PC-3 (cell line): ENCODE data around the gene CLCN5. TPM values are rescaled to one million over a fixed set of nuclear protein-coding genes. Genes with fewer than 3 reads are reported as not detected.

ENCODE experiments used
- ATAC-seq: fragments of 200-7000 bp; cut with Tn5 transposase; 2 replicates; pipeline ENCODE4 v1.9.1; 2020; ENCODE audit warnings: mild to moderate bottlenecking, moderate library complexity
- BruUV-seq: library from RNA; stranded (reverse); fragments of 400-500 nt; replicated peaks from 2 replicates; lab custom pipeline; 2021; lab: Mats Ljungman, UMichigan
- CTCF ChIA-PET: fragments of 300-600 bp; sonication (Branson Sonifier 250); formaldehyde crosslinking; loops from one replicate; lab custom pipeline; 2022; ENCODE audit warnings: antibody characterized with exemption; lab: Charles Lee
- POLR2A ChIA-PET: fragments of 300-600 bp; sonication (Branson Sonifier 250); formaldehyde crosslinking; loops from one replicate; lab custom pipeline; 2022; ENCODE audit warnings: antibody characterized with exemption; ENCODE audit not compliant: unreplicated experiment; lab: Charles Lee
- DNase-seq: peaks from one replicate; pipeline ENCODE4 v3.0.0-alpha.2; 2015
- H2AFZ ChIP-seq: fragments of 300-600 bp; sonication (generic); 2 replicates; pipeline ENCODE4 v1.6.0; 2016; ENCODE audit warnings: antibody characterized with exemption, low read length
- H3F3A ChIP-seq: fragments of 300-600 bp; sonication (generic); one replicate; pipeline ENCODE4 v1.6.0; 2017; ENCODE audit warnings: antibody characterized with exemption, low read length, control low read depth, mild to moderate bottlenecking; ENCODE audit not compliant: unreplicated experiment
- H3K27ac ChIP-seq: fragments of 300-600 bp; sonication (generic); 2 replicates; pipeline ENCODE4 v1.5.1; 2016; ENCODE audit warnings: mild to moderate bottlenecking, low read length
- H3K27me3 ChIP-seq: fragments of 300-600 bp; sonication (generic); 2 replicates; pipeline ENCODE4 v1.6.1; 2016; ENCODE audit warnings: low read length, mixed read lengths
- H3K36me3 ChIP-seq: fragments of 300-600 bp; sonication (generic); 2 replicates; pipeline ENCODE4 v1.6.1; 2016; ENCODE audit warnings: low read depth, mixed run types, low read length, mixed read lengths
- H3K4me1 ChIP-seq: fragments of 300-600 bp; sonication (generic); 2 replicates; pipeline ENCODE4 v1.5.1; 2016; ENCODE audit warnings: low read length; ENCODE audit not compliant: insufficient read depth
- H3K4me2 ChIP-seq: fragments of 300-600 bp; sonication (generic); 2 replicates; pipeline ENCODE4 v1.6.0; 2016; ENCODE audit warnings: low read length
- H3K4me3 ChIP-seq: fragments of 300-600 bp; sonication (generic); 2 replicates; pipeline ENCODE4 v1.5.1; 2016; ENCODE audit warnings: mild to moderate bottlenecking, low read length, mixed read lengths
- H3K79me2 ChIP-seq: fragments of 300-600 bp; sonication (generic); 2 replicates; pipeline ENCODE4 v1.6.1; 2017; ENCODE audit warnings: low read length, mixed read lengths
- H3K9ac ChIP-seq: fragments of 300-600 bp; sonication (generic); 2 replicates; pipeline ENCODE4 v1.6.0; 2016; ENCODE audit warnings: mild to moderate bottlenecking, low read length
- H3K9me2 ChIP-seq: fragments of 300-600 bp; sonication (generic); replicated peaks from 2 replicates; pipeline ENCODE4 v1.6.1; 2016; ENCODE audit warnings: mixed run types, low read length, mixed read lengths
- H3K9me3 ChIP-seq: fragments of 300-600 bp; sonication (generic); 2 replicates; pipeline ENCODE4 v1.6.1; 2016; ENCODE audit warnings: low read length, mixed read lengths
- H4K20me1 ChIP-seq: fragments of 300-600 bp; sonication (generic); 2 replicates; pipeline ENCODE4 v1.6.1; 2016; ENCODE audit warnings: low read length, mixed read lengths
- EZH2 ChIP-seq: fragments of 300-600 bp; sonication (generic); IDR thresholded peaks from one replicate; pipeline ENCODE4 v1.6.1; 2017; ENCODE audit warnings: antibody characterized with exemption, mild to moderate bottlenecking, low read length; ENCODE audit not compliant: unreplicated experiment
- EZH2phosphoT487 ChIP-seq: fragments of 300-600 bp; sonication (generic); IDR thresholded peaks from 2 replicates; pipeline ENCODE4 v1.6.1; 2018; ENCODE audit warnings: mild to moderate bottlenecking, antibody characterized with exemption, low read length, borderline replicate concordance
- intact Hi-C: fragments of 100-400 bp; cut with micrococcal nuclease; formaldehyde crosslinking; loops from 2 replicates; pipeline ENCODE4 v1.9.0; 2023
- microRNA-seq: library from miRNA; unstranded; fragments of <30 nt; microRNA quantifications from one replicate; pipeline ENCODE4 v1.1.0, GENCODE V29; 2020; ENCODE audit not compliant: unreplicated experiment
- total RNA-seq: library from RNA; depleted of rRNA; stranded (reverse); fragments of >200 nt; gene quantifications from 2 replicates; pipeline ENCODE4 v1.2.3, GENCODE V29; 2014; rRNA removed
- TF ChIP-seq, protein P1 (sequence below): fragments of 300-600 bp; sonication (generic); conservative IDR thresholded peaks from 2 replicates; pipeline ENCODE4 v1.5.1; 2017; ENCODE audit warnings: antibody characterized with exemption, low read depth, mild to moderate bottlenecking, low read length

Gene CLCN5
- total RNA-seq, 1 experiment from 2014 or later, result 5.9 TPM

DNA sequence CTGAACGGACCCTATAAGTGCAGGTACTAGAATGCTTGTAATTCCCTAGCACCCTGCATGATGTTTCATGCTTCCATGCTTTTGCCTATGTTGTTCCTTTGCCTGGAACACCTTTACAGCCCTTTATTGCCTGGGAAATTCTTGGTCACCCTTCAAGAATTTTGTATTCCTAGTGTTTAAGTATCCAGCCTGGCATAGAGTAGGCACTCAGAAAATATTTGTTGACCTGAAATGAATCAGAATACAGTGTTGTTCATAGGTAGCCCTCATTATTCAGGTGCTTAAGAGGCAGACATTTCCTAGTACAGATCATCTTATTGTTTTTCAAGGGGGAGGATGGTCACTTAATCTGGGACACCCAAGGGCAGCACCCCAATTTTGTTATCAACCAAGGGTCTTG is 203.1 kb downstream of the CLCN5 start:
- no peaks in the 10 kb centered on the region for H3K9me2 ChIP-seq
- POLR2A ChIA-PET, result no interaction called here
- ATAC-seq (no peak), DNase-seq (no peak)
- intact Hi-C loops, result no loop called here
- H3K4me2 ChIP-seq, result no peak overlapping the region
- H4K20me1 ChIP-seq, result no peaks in the 10 kb centered on the region
- H3K36me3 ChIP-seq, result no peaks in the 10 kb centered on the region
- no peak overlapping the region for H2AFZ ChIP-seq
- no peak overlapping the region for H3K27ac ChIP-seq
- TF ChIP-seq EZH2 (no peak), EZH2phosphoT487 (no peak)
- TF ChIP-seq, protein P1, sequence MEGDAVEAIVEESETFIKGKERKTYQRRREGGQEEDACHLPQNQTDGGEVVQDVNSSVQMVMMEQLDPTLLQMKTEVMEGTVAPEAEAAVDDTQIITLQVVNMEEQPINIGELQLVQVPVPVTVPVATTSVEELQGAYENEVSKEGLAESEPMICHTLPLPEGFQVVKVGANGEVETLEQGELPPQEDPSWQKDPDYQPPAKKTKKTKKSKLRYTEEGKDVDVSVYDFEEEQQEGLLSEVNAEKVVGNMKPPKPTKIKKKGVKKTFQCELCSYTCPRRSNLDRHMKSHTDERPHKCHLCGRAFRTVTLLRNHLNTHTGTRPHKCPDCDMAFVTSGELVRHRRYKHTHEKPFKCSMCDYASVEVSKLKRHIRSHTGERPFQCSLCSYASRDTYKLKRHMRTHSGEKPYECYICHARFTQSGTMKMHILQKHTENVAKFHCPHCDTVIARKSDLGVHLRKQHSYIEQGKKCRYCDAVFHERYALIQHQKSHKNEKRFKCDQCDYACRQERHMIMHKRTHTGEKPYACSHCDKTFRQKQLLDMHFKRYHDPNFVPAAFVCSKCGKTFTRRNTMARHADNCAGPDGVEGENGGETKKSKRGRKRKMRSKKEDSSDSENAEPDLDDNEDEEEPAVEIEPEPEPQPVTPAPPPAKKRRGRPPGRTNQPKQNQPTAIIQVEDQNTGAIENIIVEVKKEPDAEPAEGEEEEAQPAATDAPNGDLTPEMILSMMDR, result no peak
- peaks cover 10% of the 10 kb centered on the region; the same call in 1 of the 2 replicates for H3K27me3 ChIP-seq
- CTCF ChIA-PET, result no interaction called here
- BruUV-seq, result no TSS peak
- no peaks in the 10 kb centered on the region for H3K4me1 ChIP-seq
- no peaks in the 10 kb centered on the region for H3K79me2 ChIP-seq
- no peak overlapping the region for H3K4me3 ChIP-seq
- no peaks in the 10 kb centered on the region for H3F3A ChIP-seq
- H3K9ac ChIP-seq, result no peak overlapping the region
- no peaks in the 10 kb centered on the region for H3K9me3 ChIP-seq

DNA sequence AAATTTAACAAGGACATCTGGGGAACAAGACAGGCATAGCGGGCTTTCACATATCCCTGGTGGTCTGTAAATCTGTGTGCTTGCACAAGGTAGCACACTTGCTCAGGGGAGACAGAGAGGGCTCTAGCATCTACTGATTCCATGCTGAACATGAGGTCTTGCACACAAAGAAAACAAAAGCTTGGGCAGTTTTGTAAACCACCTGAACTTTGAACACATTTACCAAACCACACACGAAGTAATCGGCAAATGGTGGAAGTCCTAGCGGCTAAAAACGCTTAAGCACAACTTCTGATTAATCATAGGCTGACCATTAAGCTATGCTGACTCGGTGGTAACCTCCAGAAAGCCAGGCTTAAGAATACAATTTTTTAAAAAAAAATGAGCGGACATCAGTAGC is 225.6 kb downstream of the CLCN5 start:
- DNase-seq, result no peak
- BruUV-seq, result no TSS peak
- no peak overlapping the region for H3K4me3 ChIP-seq
- no peaks in the 10 kb centered on the region for H3K36me3 ChIP-seq
- no peaks in the 10 kb centered on the region for H4K20me1 ChIP-seq
- no peak overlapping the region for H3K27ac ChIP-seq
- H3K79me2 ChIP-seq, result no peaks in the 10 kb centered on the region
- no peaks in the 10 kb centered on the region for H3K9me2 ChIP-seq
- intact Hi-C loops, result no loop called here
- no peak overlapping the region for H2AFZ ChIP-seq
- H3K4me2 ChIP-seq, result no peak overlapping the region
- POLR2A ChIA-PET, result no interaction called here
- ATAC-seq, result no peak
- TF ChIP-seq EZH2phosphoT487 (no peak), EZH2 (no peak)
- TF ChIP-seq, protein P1, result no peak
- peaks cover 5% of the 10 kb centered on the region; the same call in 1 of the 2 replicates for H3K27me3 ChIP-seq
- no peaks in the 10 kb centered on the region for H3K4me1 ChIP-seq
- no peak overlapping the region for H3K9ac ChIP-seq
- H3F3A ChIP-seq, result no peaks in the 10 kb centered on the region
- CTCF ChIA-PET, result no interaction called here
- no peaks in the 10 kb centered on the region for H3K9me3 ChIP-seq

Small RNA genes lying within 50 kb of the gene (microRNA-seq; reads per million reads assigned to microRNA genes)
- 84.7 reads per million, percentile 62 among the genes with 10 or more reads in this experiment for gene MIR188
- gene MIR362, result 81.2 reads per million, percentile 60 among the genes with 10 or more reads in this experiment
- 5.8 reads per million, percentile 26 among the genes with 10 or more reads in this experiment for gene MIR500A
- not detected for gene MIR500B
- 74.2 reads per million, percentile 60 among the genes with 10 or more reads in this experiment for gene MIR501
- gene MIR502, result 36.3 reads per million, percentile 54 among the genes with 10 or more reads in this experiment
- 440 reads per million, percentile 79 among the genes with 10 or more reads in this experiment for gene MIR532
- 92.5 reads per million, percentile 63 among the genes with 10 or more reads in this experiment for gene MIR660

Other genes with a start within 250 kb of the CLCN5 start
- gene PAGE1, start 226.6 kb upstream of the CLCN5 start, total RNA-seq, result 1.7 and 4.5 TPM in 2 replicates
- gene PAGE4, start 93.3 kb upstream of the CLCN5 start, total RNA-seq, result not detected in 2 replicates
- gene USP27X, start 43.1 kb upstream of the CLCN5 start, total RNA-seq, result 0.62 and 2.7 TPM in 2 replicates